SK-N-SH treated with all-trans-retinoic acid at 6 μM for 48 hours (cell line): ENCODE data around the gene LMAN2.

Experiments used
- ARNTL ChIP-seq: fragments of 450-650 bp; formaldehyde crosslinking; IDR thresholded peaks from 2 replicates; pipeline ENCODE4 v1.5.0; 2020; ENCODE audit warnings: low read depth, mild to moderate bottlenecking, moderate library complexity, borderline replicate concordance
- PATZ1 ChIP-seq: fragments of 250-450 bp; sonication (Bioruptor Pico); IDR thresholded peaks from 2 replicates; pipeline ENCODE4 v1.8.0; 2020; ENCODE audit warnings: mild to moderate bottlenecking, moderate library complexity, borderline replicate concordance
- PPARA ChIP-seq: fragments of 250-450 bp; sonication (Bioruptor Pico); IDR thresholded peaks from 2 replicates; pipeline ENCODE4 v1.5.0; 2020; ENCODE audit warnings: mild to moderate bottlenecking, borderline replicate concordance
- RARB ChIP-seq: fragments of 250-450 bp; sonication (Bioruptor Pico); IDR thresholded peaks from 2 replicates; pipeline ENCODE4 v1.8.0; 2021; ENCODE audit warnings: mild to moderate bottlenecking, moderate library complexity
- TSHZ2 ChIP-seq: fragments of 250-450 bp; sonication (Bioruptor Pico); IDR thresholded peaks from 2 replicates; pipeline ENCODE4 v1.5.0; 2020; ENCODE audit warnings: mild to moderate bottlenecking, moderate library complexity
- ZFP3 ChIP-seq: fragments of 250-450 bp; sonication (Bioruptor Pico); IDR thresholded peaks from 2 replicates; pipeline ENCODE4 v1.5.0; 2020; ENCODE audit warnings: mild to moderate bottlenecking, moderate library complexity
- ZFP30 ChIP-seq: fragments of 450-650 bp; formaldehyde crosslinking; IDR thresholded peaks from 2 replicates; pipeline ENCODE4 v1.5.0; 2022; ENCODE audit warnings: mild to moderate bottlenecking, moderate library complexity

- TF ChIP-seq PATZ1 (CRISPR knock-in tag) (no peak), ZFP30 (no peak), TSHZ2 (CRISPR knock-in tag) (no peak), ARNTL (CRISPR knock-in tag) (no peak), PPARA (CRISPR knock-in tag) (no peak), RARB (CRISPR knock-in tag) (no peak), ZFP3 (CRISPR knock-in tag) (no peak)
Observed at GRCh38 chr5:177361418-177362291, 10.2 kb upstream of the LMAN2 start.
